Gastroesophageal sphincter (tissue), 4 donors: ENCODE results near the gene MOB3C. TPM values are rescaled to one million over a fixed set of nuclear protein-coding genes. Genes with fewer than 3 reads are reported as not detected.
A peak's percentile ranks its signal among the peaks of the same experiment; 100 is the strongest.

Experiments used
- ATAC-seq: fragments of 150-250 bp; one replicate; pipeline ENCODE4 v1.9.1; 2016; ENCODE audit warnings: mild to moderate bottlenecking, moderate library complexity
- H3K27ac ChIP-seq, 4 donors: fragments of 200-600 bp; sonication (generic) in 3 of 4; 1 replicate in 3 of 4; 2 replicates in 1 of 4; pipeline ENCODE4 v1.5.1; 2016 to 2019
- H3K27me3 ChIP-seq: fragments of 200-600 bp; sonication (generic); one replicate; pipeline ENCODE4 v1.5.1; 2019
- H3K36me3 ChIP-seq, 2 donors: fragments of 200-600 bp; sonication (generic); one replicate each; pipeline ENCODE4 v1.5.1; 2019; ENCODE audit warnings: control low read depth in 1 of 2
- H3K4me1 ChIP-seq, 3 donors: fragments of 200-600 bp; sonication (generic); 1 replicate in 2 of 3; 2 replicates in 1 of 3; pipeline ENCODE4 v1.5.1; 2016 to 2019; ENCODE audit warnings: control low read depth in 2 of 3
- H3K4me3 ChIP-seq, 2 donors: fragments of 200-600 bp; sonication (generic); one replicate each; pipeline ENCODE4 v1.5.1; 2019; ENCODE audit warnings: mild to moderate bottlenecking in 1 of 2, moderate library complexity in 1 of 2
- H3K9me3 ChIP-seq, 3 donors: fragments of 200-600 bp; sonication (generic); one replicate each; pipeline ENCODE4 v1.5.1; 2017 to 2019; ENCODE audit warnings: control low read depth in 2 of 3
- CTCF ChIP-seq, 4 experiments: fragments of 200-600 bp in 2 of 4; fragments of 450-650 bp in 2 of 4; sonication (generic) in 1 of 4; IDR thresholded peaks; one replicate each; pipeline ENCODE4 v1.5.1; 2017 to 2019; ENCODE audit warnings: antibody characterized with exemption in 4 of 4, mild to moderate bottlenecking in 2 of 4, moderate library complexity in 2 of 4
- EP300 ChIP-seq: sonication (generic); formaldehyde crosslinking; IDR thresholded peaks from one replicate; pipeline ENCODE4 v1.6.1; 2017; ENCODE audit warnings: antibody characterized with exemption, mild to moderate bottlenecking
- POLR2A ChIP-seq, 2 donors: fragments of 450-650 bp; IDR thresholded peaks; one replicate each; pipeline ENCODE4 v1.6.1; 2017; ENCODE audit warnings: antibody characterized with exemption in 2 of 2, mild to moderate bottlenecking in 2 of 2, moderate library complexity in 1 of 2
- POLR2AphosphoS5 ChIP-seq: sonication (generic); formaldehyde crosslinking; IDR thresholded peaks from one replicate; pipeline ENCODE4 v1.6.1; 2017; ENCODE audit warnings: antibody characterized with exemption
- WGBS, 2 donors: methylation state at CpG; one replicate each; pipeline ENCODE4 v1.1.5; 2018; ENCODE audit warnings: low coverage in 1 of 2; 5-methylcytosine and 5-hydroxymethylcytosine counted together
- total RNA-seq, 4 donors: library from RNA; depleted of rRNA; stranded (reverse); fragments of >200 nt; gene quantifications; one replicate each; pipeline ENCODE4 v1.1.0, GENCODE V29; 2016

The MOB3C gene
- total RNA-seq, 4 donors from 2014 or later = 20.7 to 28.3 (median 23.2) TPM

DNA sequence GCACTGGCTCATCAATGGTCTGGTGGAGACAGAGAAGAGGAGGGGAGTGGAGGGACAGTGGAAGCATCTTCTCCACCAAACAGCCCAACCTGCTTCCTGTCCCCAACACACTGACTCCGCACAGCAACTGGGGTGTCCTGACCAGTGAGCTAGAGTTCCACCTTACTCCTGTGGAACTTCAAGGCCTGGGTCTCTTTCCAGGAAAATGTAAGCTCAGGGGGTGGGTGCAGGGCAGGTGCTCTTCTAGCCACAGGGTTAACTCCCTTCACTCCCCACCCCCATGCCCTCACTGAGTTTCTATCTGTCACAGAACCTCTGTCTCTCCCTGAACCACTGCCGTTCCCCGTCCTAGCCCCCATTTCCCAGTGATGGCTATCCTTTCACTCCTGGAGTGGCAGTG is 876 bp downstream of the MOB3C start:
- no peaks in the 10 kb centered on the region for H3K9me3 ChIP-seq
- peaks cover 2 to 65% (median 46%) of the 10 kb centered on the region in 3 donors for H3K4me1 ChIP-seq
- WGBS, 2 donors = 19% methylated on average over 3 of the region's 3 CpGs; no CpG with 5 or more reads in 1 of the 2 donors

GRCh38 chr1:46615088-46615487 is 1.5 kb downstream of the MOB3C start:
- peak overlapping the region in 3 of 4 donors; percentile 96 to 99 (median 98) for H3K27ac ChIP-seq
- H3K9me3 ChIP-seq = no peaks in the 10 kb centered on the region
- H3K4me3 ChIP-seq = peak overlapping the region in 1 of 2 donors; percentile 90
- ATAC-seq = no peak
- no peak for TF ChIP-seq EP300
- TF ChIP-seq POLR2A (IDR thresholded peaks at IDR 0.05) = no peak
- TF ChIP-seq POLR2AphosphoS5 = no peak
- no peak for TF ChIP-seq CTCF (IDR thresholded peaks at IDR 0.05)
- WGBS, 2 donors = 83 to 92% methylated on average over 2 of the region's 2 CpGs
- H3K27me3 ChIP-seq = no peaks in the 10 kb centered on the region
- H3K36me3 ChIP-seq = peaks cover 0 to 30% of the 10 kb centered on the region in 2 donors
- H3K4me1 ChIP-seq = peaks cover 2 to 71% (median 46%) of the 10 kb centered on the region in 3 donors

More for the DNA sequence above, 876 bp downstream of the MOB3C start:
- Histone ChIP-seq H3K27me3 (no peaks in the 10 kb centered on the region), H3K27ac (peak overlapping the region; percentile 57 to 99 (median 97)), H3K4me3 (peak overlapping the region; percentile 50 to 90), H3K36me3 (peaks cover 0 to 23% of the 10 kb centered on the region in 2 donors)
- no peak for ATAC-seq
- no peak for TF ChIP-seq EP300

- Histone ChIP-seq H3K36me3 (peaks cover 0 to 34% of the 10 kb centered on the region in 2 donors), H3K4me3 (peak overlapping the region in 1 of 2 donors; percentile 46)
Measured at GRCh38 chr1:46614604-46614984, 2.0 kb downstream of the MOB3C start.

DNA sequence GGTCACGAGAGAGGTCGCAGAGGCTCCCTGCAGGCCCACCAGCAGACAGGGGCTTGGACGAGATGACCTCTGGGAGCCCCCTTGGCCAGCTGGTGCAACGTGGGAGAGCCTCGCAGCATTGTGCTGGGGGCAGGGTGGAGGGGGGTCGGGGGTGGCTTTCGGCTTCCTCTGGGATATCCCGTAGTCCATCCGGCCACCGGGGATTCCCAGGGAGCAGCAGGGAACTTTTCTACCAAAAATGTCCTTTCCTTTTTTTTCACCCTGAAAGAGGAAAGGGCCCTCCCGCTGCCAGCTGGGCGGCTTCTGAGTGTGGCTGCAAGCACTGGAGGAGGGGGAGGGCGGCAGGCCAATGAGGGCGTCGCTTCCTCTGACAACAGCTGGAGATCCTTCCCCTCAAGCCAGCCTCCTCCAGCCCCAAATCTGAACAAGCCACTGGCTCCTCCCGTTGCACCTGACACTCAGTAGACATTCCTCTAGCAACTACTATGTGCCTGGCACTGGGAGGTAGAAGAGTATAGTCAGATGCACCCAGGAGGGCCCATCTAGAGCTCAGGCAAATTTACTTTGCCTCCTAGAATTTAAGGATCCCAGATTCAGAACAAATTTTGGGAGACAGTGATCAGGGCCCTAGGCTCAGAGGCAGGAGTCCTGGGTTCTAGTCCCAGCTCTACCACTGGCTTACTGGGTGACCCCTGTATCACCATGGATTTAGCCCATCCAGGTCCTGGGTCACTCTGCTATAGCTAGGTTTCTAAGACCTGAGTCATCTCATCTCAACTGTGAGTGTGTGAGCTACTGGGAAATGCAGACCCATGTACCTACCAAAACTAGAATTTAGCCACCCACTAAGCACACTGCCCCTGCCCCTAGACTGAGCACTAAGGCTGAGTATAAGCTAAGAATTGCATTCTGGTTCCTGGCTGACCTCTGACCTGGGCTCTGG is 2.7 kb downstream of the MOB3C start:
- peaks cover 0 to 41% of the 10 kb centered on the region in 2 donors for H3K36me3 ChIP-seq
- peak overlapping the region in 1 of 2 donors; percentile 46 for H3K4me3 ChIP-seq
- H3K27ac ChIP-seq = peak overlapping the region; percentile 21 to 99 (median 97)
- peak; percentile 74 for ATAC-seq
- WGBS, 2 donors = 4% methylated on average over 12 of the region's 16 CpGs; no CpG with 5 or more reads in 1 of the 2 donors
- TF ChIP-seq POLR2AphosphoS5 = peak; percentile 64
- TF ChIP-seq POLR2A (IDR thresholded peaks at IDR 0.05) = no peak
- no peak for TF ChIP-seq EP300
- TF ChIP-seq CTCF (IDR thresholded peaks at IDR 0.05) = no peak
- peaks cover 2 to 72% (median 46%) of the 10 kb centered on the region in 3 donors for H3K4me1 ChIP-seq
- H3K9me3 ChIP-seq = no peaks in the 10 kb centered on the region
- no peaks in the 10 kb centered on the region for H3K27me3 ChIP-seq

More at GRCh38 chr1:46614604-46614984, 2.0 kb downstream of the MOB3C start:
- no peaks in the 10 kb centered on the region for H3K9me3 ChIP-seq
- peak overlapping the region; percentile 21 to 99 (median 97) for H3K27ac ChIP-seq
- TF ChIP-seq EP300 (no peak), CTCF (IDR thresholded peaks at IDR 0.05) (no peak), POLR2AphosphoS5 (no peak), POLR2A (IDR thresholded peaks at IDR 0.05) (no peak)
- no peaks in the 10 kb centered on the region for H3K27me3 ChIP-seq
- peaks cover 2 to 72% (median 46%) of the 10 kb centered on the region in 3 donors for H3K4me1 ChIP-seq
- 67% methylated on average over 1 of the region's 2 CpGs; no CpG with 5 or more reads in 1 of the 2 donors for WGBS, 2 donors
- no peak for ATAC-seq

DNA sequence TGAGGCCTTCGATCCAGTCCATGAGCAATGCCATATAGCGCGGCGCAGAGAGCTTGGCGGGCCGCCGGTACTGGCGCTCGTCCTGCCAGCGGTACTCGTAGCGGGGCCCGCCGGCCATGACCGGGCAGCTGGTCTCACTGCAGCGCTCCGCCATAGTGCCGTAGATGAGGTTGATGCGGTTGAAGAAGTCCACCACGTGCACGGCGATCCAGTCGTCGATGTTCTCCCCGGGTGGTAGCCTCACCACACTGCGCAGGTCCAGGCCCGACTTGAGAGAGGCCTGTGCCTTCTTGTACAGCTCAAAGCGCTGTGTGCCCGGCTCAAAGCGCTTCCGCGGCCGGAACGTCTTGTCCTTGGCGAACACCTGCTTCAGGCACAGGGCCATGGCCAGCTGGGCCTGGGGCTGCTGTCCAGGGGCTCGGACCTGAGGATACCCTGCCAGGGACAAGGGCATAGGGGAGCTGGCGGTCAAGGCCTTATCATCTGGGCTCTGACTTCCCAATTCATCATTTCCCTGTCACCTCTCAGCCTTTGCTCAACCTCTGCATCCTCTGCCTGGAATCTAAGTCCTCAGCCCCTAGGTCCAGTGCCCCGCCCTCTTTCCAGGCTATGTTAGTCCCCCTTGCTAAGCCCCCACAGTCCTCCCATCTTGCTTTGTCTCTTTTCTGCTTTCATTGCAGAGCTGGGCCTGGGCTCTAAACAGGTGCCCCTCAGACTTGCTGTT is 3.5 kb downstream of the MOB3C start:
- Histone ChIP-seq H3K4me1 (peaks cover 2 to 73% (median 46%) of the 10 kb centered on the region in 3 donors), H3K4me3 (peak overlapping the region in 1 of 2 donors; percentile 46), H3K27me3 (no peaks in the 10 kb centered on the region), H3K9me3 (no peaks in the 10 kb centered on the region), H3K27ac (peak overlapping the region in 3 of 4 donors; percentile 96 to 99 (median 98)), H3K36me3 (peaks cover 0 to 49% of the 10 kb centered on the region in 2 donors)
- ATAC-seq = no peak
- no peak for TF ChIP-seq POLR2A (IDR thresholded peaks at IDR 0.05)
- TF ChIP-seq EP300 = no peak
- WGBS, 2 donors = 60 to 71% methylated on average over 2 to 3 of the region's 38 CpGs
